ENCODE data around the gene SMTNL2. TPM values are rescaled to one million over a fixed set of nuclear protein-coding genes. Genes with fewer than 3 reads are reported as not detected.
"Not testable (repeated sequence)": the region's sequence is repeated elsewhere in the genome, so short reads cannot be mapped to it uniquely, and the experiment has no call there.

Gene SMTNL2
- total RNA-seq, 6 experiments from 2014 or later, result 0.12 to 0.25 (median 0.14) TPM; not detected in 3

DNA sequence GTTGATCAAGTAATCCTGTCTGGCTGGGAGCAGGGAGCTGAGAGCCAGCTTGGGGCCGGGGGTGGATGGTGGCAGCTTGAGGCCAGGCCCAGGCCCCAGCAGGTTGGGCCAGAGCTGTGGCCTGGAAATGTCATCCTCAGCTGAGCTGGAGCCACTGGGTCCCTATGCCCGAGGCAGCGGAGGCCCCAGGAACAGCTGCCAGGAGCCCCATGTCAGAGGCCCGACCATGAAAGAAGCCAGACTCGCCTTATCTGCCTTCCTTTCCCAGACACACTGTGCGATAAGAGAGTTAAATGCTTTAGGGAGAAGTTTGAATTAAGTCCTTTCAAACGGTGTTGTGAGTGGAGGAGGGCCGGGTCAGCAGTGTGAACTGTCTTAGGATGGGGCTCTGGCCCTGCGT is 3.5 kb downstream of the SMTNL2 start:
- peaks cover 0 to 10% (median 3%) of the 10 kb centered on the region in 4 donors for H3K4me1 ChIP-seq
- no peak overlapping the region for H3K27ac ChIP-seq
- no peaks in the 10 kb centered on the region for H3K9me3 ChIP-seq
- no peak for TF ChIP-seq CTCF (IDR thresholded peaks at IDR 0.05)
- no peak for TF ChIP-seq POLR2A (IDR thresholded peaks at IDR 0.05)
- H3K4me3 ChIP-seq, result no peak overlapping the region
- H3K36me3 ChIP-seq, result no peaks in the 10 kb centered on the region
- DNase-seq, result no peak
- WGBS (ENCODE audit: insufficient coverage, low coverage, low lambda C conversion rate, missing lambda C conversion rate), result 30% methylated on average over 5 of the region's 9 CpGs
- peaks cover 6% of the 10 kb centered on the region in 2 donors for H3K27me3 ChIP-seq
- peak in 1 of 4 donors; percentile 10 for ATAC-seq
- intact Hi-C loops (cut with DNase I), result no loop called here

GRCh38 chr17:4588391-4588790 is 4.1 kb downstream of the SMTNL2 start:
- intact Hi-C loops (cut with DNase I), result no loop called here
- TF ChIP-seq CTCF (IDR thresholded peaks at IDR 0.05) (no peak), POLR2A (IDR thresholded peaks at IDR 0.05) (no peak)
- H3K4me3 ChIP-seq, result no peak overlapping the region
- peaks cover 0 to 10% (median 3%) of the 10 kb centered on the region in 4 donors for H3K4me1 ChIP-seq
- H3K27ac ChIP-seq, result no peak overlapping the region
- ATAC-seq, result no peak
- H3K27me3 ChIP-seq, result peaks cover under 1 to 6% of the 10 kb centered on the region in 2 donors
- WGBS (ENCODE audit: insufficient coverage, low coverage, low lambda C conversion rate, missing lambda C conversion rate), result 51% methylated on average over 7 of the region's 11 CpGs
- H3K9me3 ChIP-seq, result no peaks in the 10 kb centered on the region
- H3K36me3 ChIP-seq, result no peaks in the 10 kb centered on the region
- no peak for DNase-seq

DNA sequence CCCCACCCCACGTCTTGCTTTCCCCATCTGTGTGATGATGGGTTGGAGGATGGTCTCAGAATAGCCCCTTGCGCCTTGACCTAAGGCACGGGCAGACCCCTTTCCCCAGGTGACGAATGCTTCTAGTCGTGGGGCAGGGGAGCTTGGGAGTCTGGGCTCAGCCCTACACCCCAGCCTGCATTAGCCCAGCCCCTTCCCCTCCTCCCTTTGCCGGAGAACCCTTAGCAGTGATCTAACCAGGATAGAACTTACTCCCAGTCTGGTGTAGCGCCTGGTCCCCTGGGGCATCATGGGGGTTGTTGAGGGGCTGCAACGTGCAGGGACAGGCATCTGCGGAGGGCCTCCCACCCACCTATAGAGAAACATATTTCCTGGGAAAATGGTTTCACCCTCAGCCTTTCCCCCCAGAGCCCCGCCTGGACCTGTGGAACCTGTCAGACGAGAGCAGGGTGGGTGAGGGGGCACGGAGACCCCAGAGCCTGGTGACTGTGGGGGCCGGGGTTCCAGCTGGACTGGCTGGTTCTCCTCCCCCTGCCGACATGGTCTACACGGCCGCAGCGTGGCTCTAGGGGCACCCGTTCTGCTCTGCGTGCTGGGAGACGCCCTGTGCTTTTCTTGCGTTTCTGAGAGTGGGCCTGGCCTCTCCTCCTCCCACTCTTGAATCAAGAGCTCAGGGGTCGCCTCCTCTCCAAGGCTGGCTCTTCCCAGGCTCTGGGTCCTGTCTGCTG is 4.7 kb downstream of the SMTNL2 start:
- ATAC-seq, result no peak
- no peak overlapping the region for H3K27ac ChIP-seq
- no peaks in the 10 kb centered on the region for H3K9me3 ChIP-seq
- no peak overlapping the region for H3K4me3 ChIP-seq
- WGBS (ENCODE audit: insufficient coverage, low coverage, low lambda C conversion rate, missing lambda C conversion rate), result 76% methylated on average over 6 of the region's 22 CpGs
- H3K36me3 ChIP-seq, result no peaks in the 10 kb centered on the region
- DNase-seq, result no peak
- TF ChIP-seq POLR2A (IDR thresholded peaks at IDR 0.05) (no peak), CTCF (IDR thresholded peaks at IDR 0.05) (no peak)
- H3K27me3 ChIP-seq, result peaks cover 0 to 2% of the 10 kb centered on the region in 2 donors
- intact Hi-C loops (cut with DNase I), result no loop called here
- H3K4me1 ChIP-seq, result peaks cover 0 to 8% (median 2%) of the 10 kb centered on the region in 4 donors

DNA sequence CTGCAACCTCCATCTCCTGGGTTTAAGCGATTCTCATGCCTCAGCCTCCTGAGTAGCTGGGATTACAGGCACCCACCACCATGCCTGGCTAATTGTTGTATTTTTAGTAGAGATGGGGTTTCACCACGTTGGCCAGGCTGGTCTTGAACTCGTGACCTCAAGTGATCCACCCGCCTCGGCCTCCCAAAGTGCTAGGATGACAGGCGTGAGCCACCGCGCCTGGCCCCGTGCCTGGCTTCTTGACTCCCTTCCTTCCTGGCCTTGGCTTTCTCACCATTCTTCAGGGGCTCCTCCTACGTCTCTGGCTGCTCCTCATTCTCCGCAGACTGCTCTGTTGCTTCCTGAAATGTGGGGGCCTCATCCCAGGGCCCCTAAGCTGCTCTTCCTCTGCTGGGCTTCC is 5.7 kb downstream of the SMTNL2 start:
- WGBS (ENCODE audit: insufficient coverage, low coverage, low lambda C conversion rate, missing lambda C conversion rate), result 71% methylated on average over 10 of the region's 11 CpGs
- DNase-seq; intact Hi-C loops (cut with DNase I): not testable (repeated sequence)

GRCh38 chr17:4590981-4591453 is 6.7 kb downstream of the SMTNL2 start:
- H3K27me3 ChIP-seq, result no peaks in the 10 kb centered on the region
- TF ChIP-seq POLR2A (IDR thresholded peaks at IDR 0.05) (no peak), CTCF (IDR thresholded peaks at IDR 0.05) (no peak)
- WGBS (ENCODE audit: insufficient coverage, low coverage, low lambda C conversion rate, missing lambda C conversion rate), result 29% methylated on average over 1 of the region's 10 CpGs
- no peaks in the 10 kb centered on the region for H3K36me3 ChIP-seq
- no peak overlapping the region for H3K4me3 ChIP-seq
- ATAC-seq (no peak), DNase-seq (no peak)
- H3K27ac ChIP-seq, result no peak overlapping the region
- H3K9me3 ChIP-seq, result no peaks in the 10 kb centered on the region
- H3K4me1 ChIP-seq, result no peaks in the 10 kb centered on the region
- intact Hi-C loops (cut with DNase I), result no loop called here

More for the DNA sequence above, 5.7 kb downstream of the SMTNL2 start:
- not testable (repeated sequence) for H3K9me3 ChIP-seq, H3K27me3 ChIP-seq, H3K36me3 ChIP-seq, H3K4me1 ChIP-seq, ATAC-seq, H3K4me3 ChIP-seq, H3K27ac ChIP-seq

All from right lobe of liver (tissue), 6 donors.